ENCODE data around the gene TNP2.

- TF ChIP-seq HNRNPLL (IDR thresholded peaks at IDR 0.05; ENCODE audit: low read depth, low read length, poor library complexity, severe bottlenecking) (no peak), ZBTB1 (CRISPR knock-in tag; IDR thresholded peaks at IDR 0.05; ENCODE audit: borderline replicate concordance, low read depth) (no peak), MEF2A (IDR thresholded peaks at IDR 0.05; ENCODE audit: control insufficient read depth, low read depth, low read length) (no peak), BACH1 (tag; IDR thresholded peaks at IDR 0.05) (no peak), ZFP36 (IDR thresholded peaks at IDR 0.05; ENCODE audit: low read depth, low read length, partially characterized antibody) (no peak), PURB (CRISPR knock-in tag; IDR thresholded peaks at IDR 0.05; ENCODE audit: low read depth) (no peak), ZNF263 (CRISPR knock-in tag; IDR thresholded peaks at IDR 0.05; ENCODE audit: borderline replicate concordance) (no peak), CTCF (IDR thresholded peaks at IDR 0.05 in 2 of 3, conservative IDR thresholded peaks at IDR 0.05 in 1 of 3; ENCODE audit: insufficient read depth in 2 of 3, low read depth in 1 of 3, low read length in 3 of 3) (no peak)
Measured at GRCh38 chr16:11296706-11297491, 27.8 kb upstream of the TNP2 start.

All from K562 (cell line).